Measurements from ENCODE around the gene PTPRCAP.

Gene PTPRCAP

GRCh38 chr11:67406420-67406968 lies 31.0 kb downstream of the PTPRCAP start:
- peak overlapping the region; percentile 89 for H3K4me3 ChIP-seq (ENCODE audit: low read length, poor library complexity, severe bottlenecking)
- peak overlapping the region; percentile 99 for H3K9ac ChIP-seq (ENCODE audit: low read depth, low read length, poor library complexity, severe bottlenecking)
- H3K36me3 ChIP-seq (ENCODE audit: insufficient read depth, low read length) = no peaks in the 10 kb centered on the region
- peak overlapping the region; percentile 98 for H3K4me2 ChIP-seq (ENCODE audit: low read depth, low read length, poor library complexity, severe bottlenecking)
- H3F3A ChIP-seq (ENCODE audit: low read depth) = peaks cover 32% of the 10 kb centered on the region
- peaks cover 81% of the 10 kb centered on the region for H3K4me1 ChIP-seq (ENCODE audit: insufficient read depth, low read length, poor library complexity, severe bottlenecking)
- peaks cover 7% of the 10 kb centered on the region for H4K20me1 ChIP-seq (ENCODE audit: insufficient read depth, low read length, poor library complexity, severe bottlenecking)
- TF ChIP-seq, protein P1, sequence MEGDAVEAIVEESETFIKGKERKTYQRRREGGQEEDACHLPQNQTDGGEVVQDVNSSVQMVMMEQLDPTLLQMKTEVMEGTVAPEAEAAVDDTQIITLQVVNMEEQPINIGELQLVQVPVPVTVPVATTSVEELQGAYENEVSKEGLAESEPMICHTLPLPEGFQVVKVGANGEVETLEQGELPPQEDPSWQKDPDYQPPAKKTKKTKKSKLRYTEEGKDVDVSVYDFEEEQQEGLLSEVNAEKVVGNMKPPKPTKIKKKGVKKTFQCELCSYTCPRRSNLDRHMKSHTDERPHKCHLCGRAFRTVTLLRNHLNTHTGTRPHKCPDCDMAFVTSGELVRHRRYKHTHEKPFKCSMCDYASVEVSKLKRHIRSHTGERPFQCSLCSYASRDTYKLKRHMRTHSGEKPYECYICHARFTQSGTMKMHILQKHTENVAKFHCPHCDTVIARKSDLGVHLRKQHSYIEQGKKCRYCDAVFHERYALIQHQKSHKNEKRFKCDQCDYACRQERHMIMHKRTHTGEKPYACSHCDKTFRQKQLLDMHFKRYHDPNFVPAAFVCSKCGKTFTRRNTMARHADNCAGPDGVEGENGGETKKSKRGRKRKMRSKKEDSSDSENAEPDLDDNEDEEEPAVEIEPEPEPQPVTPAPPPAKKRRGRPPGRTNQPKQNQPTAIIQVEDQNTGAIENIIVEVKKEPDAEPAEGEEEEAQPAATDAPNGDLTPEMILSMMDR (conservative IDR thresholded peaks at IDR 0.05; ENCODE audit: low read length) = no peak
- no peak for TF ChIP-seq EZH2phosphoT487 (IDR thresholded peaks at IDR 0.05; ENCODE audit: borderline replicate concordance)
- H3K9me3 ChIP-seq (ENCODE audit: insufficient read depth, low read depth, low read length) = no peaks in the 10 kb centered on the region
- no peaks in the 10 kb centered on the region for H3K9me2 ChIP-seq (replicated peaks; ENCODE audit: low read depth, low read length)
- peaks cover 72% of the 10 kb centered on the region for H3K79me2 ChIP-seq (ENCODE audit: insufficient read depth, low read length)
- H2AFZ ChIP-seq (ENCODE audit: low read length) = no peak overlapping the region
- H3K27me3 ChIP-seq (ENCODE audit: insufficient read depth, low read length, poor library complexity, severe bottlenecking) = no peaks in the 10 kb centered on the region

DNA sequence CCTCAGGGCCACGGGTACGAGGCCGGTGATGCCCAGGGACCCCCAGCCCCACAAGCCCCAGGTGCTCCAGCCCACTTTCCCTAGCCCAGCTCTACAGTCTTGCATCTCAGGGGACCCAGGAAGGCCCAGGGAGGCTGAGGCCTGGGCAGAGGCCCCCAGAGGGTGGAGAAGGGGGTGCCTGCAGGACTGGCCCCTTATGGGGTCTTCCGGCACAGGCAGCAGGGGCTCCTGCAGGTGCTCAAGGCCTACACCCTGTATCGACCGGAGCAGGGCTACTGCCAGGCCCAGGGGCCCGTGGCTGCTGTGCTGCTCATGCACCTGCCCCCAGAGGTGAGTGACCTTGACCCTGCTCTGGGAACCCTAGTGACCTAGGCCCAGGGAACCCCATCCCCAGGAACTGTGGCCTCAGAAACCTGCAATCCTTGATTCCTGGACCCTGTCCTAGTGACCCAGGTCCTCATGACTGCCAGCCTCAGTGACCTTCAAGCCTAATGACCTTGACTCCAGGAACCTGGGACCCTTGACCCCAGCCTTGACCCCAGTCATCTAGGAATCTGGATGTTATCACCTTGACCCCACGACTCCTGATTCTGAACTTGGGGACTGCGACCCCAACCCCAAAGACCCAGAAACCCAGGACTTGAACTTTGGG lies 31.7 kb downstream of the PTPRCAP start:
- Histone ChIP-seq H3K4me1 (ENCODE audit: insufficient read depth, low read length, poor library complexity, severe bottlenecking) (peaks cover 76% of the 10 kb centered on the region), H2AFZ (ENCODE audit: low read length) (no peak overlapping the region), H3F3A (ENCODE audit: low read depth) (peaks cover 32% of the 10 kb centered on the region), H3K4me2 (ENCODE audit: low read depth, low read length, poor library complexity, severe bottlenecking) (peak overlapping the region; percentile 98), H3K27me3 (ENCODE audit: insufficient read depth, low read length, poor library complexity, severe bottlenecking) (no peaks in the 10 kb centered on the region), H3K36me3 (ENCODE audit: insufficient read depth, low read length) (no peaks in the 10 kb centered on the region), H4K20me1 (ENCODE audit: insufficient read depth, low read length, poor library complexity, severe bottlenecking) (peaks cover 10% of the 10 kb centered on the region), H3K4me3 (ENCODE audit: low read length, poor library complexity, severe bottlenecking) (peak overlapping the region; percentile 89), H3K9ac (ENCODE audit: low read depth, low read length, poor library complexity, severe bottlenecking) (peak overlapping the region; percentile 99), H3K79me2 (ENCODE audit: insufficient read depth, low read length) (peaks cover 77% of the 10 kb centered on the region), H3K9me2 (replicated peaks; ENCODE audit: low read depth, low read length) (no peaks in the 10 kb centered on the region), H3K9me3 (ENCODE audit: insufficient read depth, low read depth, low read length) (no peaks in the 10 kb centered on the region)
- TF ChIP-seq, protein P1 (conservative IDR thresholded peaks at IDR 0.05; ENCODE audit: low read length) = no peak
- TF ChIP-seq EZH2phosphoT487 (IDR thresholded peaks at IDR 0.05; ENCODE audit: borderline replicate concordance) = no peak

DNA sequence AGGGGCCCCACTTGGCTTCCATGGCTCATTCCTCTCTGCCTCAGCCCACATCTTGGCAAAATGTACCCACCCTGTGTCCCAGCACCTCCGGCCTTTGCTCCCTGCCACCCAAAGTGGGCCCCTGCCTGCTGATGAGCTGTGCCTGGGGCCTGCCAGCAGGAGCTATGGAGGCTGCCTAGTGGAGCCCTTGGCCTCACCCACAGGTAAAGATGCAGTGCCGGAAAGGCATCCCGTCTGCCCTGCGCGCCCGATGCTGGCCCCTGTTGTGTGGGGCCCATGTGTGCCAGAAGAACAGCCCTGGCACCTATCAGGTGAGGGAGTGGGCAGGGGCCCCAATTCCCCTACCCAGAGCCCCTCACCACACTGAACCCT lies 32.3 kb downstream of the PTPRCAP start:
- TF ChIP-seq EZH2phosphoT487 (IDR thresholded peaks at IDR 0.05; ENCODE audit: borderline replicate concordance) = no peak
- TF ChIP-seq, protein P1 (conservative IDR thresholded peaks at IDR 0.05; ENCODE audit: low read length) = no peak
- no peak overlapping the region for H2AFZ ChIP-seq (ENCODE audit: low read length)
- H3K9ac ChIP-seq (ENCODE audit: low read depth, low read length, poor library complexity, severe bottlenecking) = peak overlapping the region; percentile 99
- H3K4me1 ChIP-seq (ENCODE audit: insufficient read depth, low read length, poor library complexity, severe bottlenecking) = peaks cover 76% of the 10 kb centered on the region
- H3K4me3 ChIP-seq (ENCODE audit: low read length, poor library complexity, severe bottlenecking) = peak overlapping the region; percentile 89
- H3K27me3 ChIP-seq (ENCODE audit: insufficient read depth, low read length, poor library complexity, severe bottlenecking) = no peaks in the 10 kb centered on the region
- no peaks in the 10 kb centered on the region for H3K9me3 ChIP-seq (ENCODE audit: insufficient read depth, low read depth, low read length)
- H3K79me2 ChIP-seq (ENCODE audit: insufficient read depth, low read length) = peaks cover 77% of the 10 kb centered on the region
- no peaks in the 10 kb centered on the region for H3K36me3 ChIP-seq (ENCODE audit: insufficient read depth, low read length)
- H3F3A ChIP-seq (ENCODE audit: low read depth) = peaks cover 32% of the 10 kb centered on the region
- H3K4me2 ChIP-seq (ENCODE audit: low read depth, low read length, poor library complexity, severe bottlenecking) = peak overlapping the region; percentile 98
- H3K9me2 ChIP-seq (replicated peaks; ENCODE audit: low read depth, low read length) = no peaks in the 10 kb centered on the region
- peaks cover 17% of the 10 kb centered on the region for H4K20me1 ChIP-seq (ENCODE audit: insufficient read depth, low read length, poor library complexity, severe bottlenecking)

Data from Loucy (cell line).